Esophagus squamous epithelium (tissue), 5 donors: ENCODE measurements around the gene OCRL. TPM values are rescaled to one million over a fixed set of nuclear protein-coding genes. Genes with fewer than 3 reads are reported as not detected.

Experiments
- DNase-seq: peaks from one replicate; lab custom pipeline; 2025; lab: John Stamatoyannopoulos, UW
- H3K27ac ChIP-seq, 4 donors: fragments of 200-600 bp; sonication (generic); one replicate each; pipeline ENCODE4 v1.5.1; 2016 to 2019; ENCODE audit warnings: mild to moderate bottlenecking in 1 of 4
- H3K27me3 ChIP-seq, 4 donors: fragments of 200-600 bp; sonication (generic); 1 replicate in 3 of 4; 2 replicates in 1 of 4; pipeline versions ENCODE4 v1.5.1 to v1.6.0; 2017 to 2021; ENCODE audit warnings: antibody characterized with exemption in 1 of 4
- H3K36me3 ChIP-seq, 3 donors: fragments of 200-600 bp; sonication (generic); one replicate each; pipeline ENCODE4 v1.5.1; 2016 to 2019
- H3K4me1 ChIP-seq, 3 donors: fragments of 200-600 bp; sonication (generic); one replicate each; pipeline ENCODE4 v1.5.1; 2017 to 2019
- H3K4me3 ChIP-seq, 4 donors: fragments of 200-600 bp; sonication (generic); 1 replicate in 3 of 4; 2 replicates in 1 of 4; pipeline ENCODE4 v1.5.1; 2016 to 2019; ENCODE audit warnings: mild to moderate bottlenecking in 2 of 4, moderate library complexity in 1 of 4
- H3K9me3 ChIP-seq, 3 donors: fragments of 200-600 bp; sonication (generic); one replicate each; pipeline ENCODE4 v1.5.1; 2016 to 2019
- POLR2A ChIP-seq, 4 donors: fragments of 450-650 bp; IDR thresholded peaks; one replicate each; pipeline ENCODE4 v1.6.1; 2017; ENCODE audit warnings: antibody characterized with exemption in 4 of 4, mild to moderate bottlenecking in 4 of 4, moderate library complexity in 3 of 4
- WGBS, 2 donors: methylation state at CpG; one replicate each; pipeline ENCODE4 v1.1.5; 2018; 5-methylcytosine and 5-hydroxymethylcytosine counted together
- intact Hi-C: fragments of 100-400 bp; cut with DNase I; formaldehyde crosslinking; loops from one replicate; pipeline ENCODE4 v1.15.0; 2022
- small RNA-seq, 4 donors: library from RNA; depleted of rRNA; stranded (forward); fragments of <200 nt; gene quantifications; one replicate each; pipeline ENCODE3, GENCODE V24; 2016
- total RNA-seq, 4 donors: library from RNA; depleted of rRNA; stranded (reverse); fragments of >200 nt; gene quantifications; one replicate each; pipeline ENCODE4 v1.1.0, GENCODE V29; 2016
- TF ChIP-seq, protein P1 (sequence below), 6 experiments: fragments of 450-650 bp in 4 of 6; fragments of 200-600 bp in 2 of 6; sonication (generic) in 2 of 6; IDR thresholded peaks; one replicate each; pipeline ENCODE4 v1.5.1; 2016 to 2019; ENCODE audit warnings: antibody characterized with exemption in 6 of 6, mild to moderate bottlenecking in 4 of 6, moderate library complexity in 4 of 6
- donor health status: DM: yes; HTN: yes; CAD: no.

Gene OCRL
- total RNA-seq, 4 donors from 2014 or later, result 7.9 to 13.4 (median 10.7) TPM

DNA sequence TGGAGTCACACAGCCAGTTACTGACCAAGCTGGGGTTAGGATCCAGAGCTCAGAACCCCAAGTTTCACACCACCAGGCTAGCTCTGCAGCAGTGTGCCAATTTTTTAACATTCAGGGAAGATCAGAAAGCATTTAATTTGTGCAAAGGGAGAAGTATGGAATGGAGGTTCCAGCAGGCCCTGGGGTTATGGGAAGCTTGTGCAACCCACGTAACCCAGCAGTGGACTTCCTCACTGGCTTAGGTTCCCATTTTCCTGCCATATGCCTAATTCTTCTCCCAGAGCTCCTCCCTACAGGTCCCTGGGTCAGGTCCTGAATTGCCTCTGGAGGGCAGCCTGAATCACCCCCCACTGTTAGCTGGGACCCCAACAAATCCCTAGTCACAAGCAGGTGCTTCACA, 100.7 kb downstream of the OCRL start:
- peaks cover 0 to 17% (median 4%) of the 10 kb centered on the region in 3 donors for H3K4me1 ChIP-seq
- H3K27ac ChIP-seq, result no peak overlapping the region
- no peak for DNase-seq
- no peaks in the 10 kb centered on the region for H3K27me3 ChIP-seq
- no peak overlapping the region for H3K4me3 ChIP-seq
- H3K36me3 ChIP-seq, result no peaks in the 10 kb centered on the region
- H3K9me3 ChIP-seq, result no peaks in the 10 kb centered on the region
- 17 to 80% methylated on average over 1 of the region's 1 CpG for WGBS, 2 donors
- intact Hi-C loops, result no loop called here
- TF ChIP-seq, protein P1, sequence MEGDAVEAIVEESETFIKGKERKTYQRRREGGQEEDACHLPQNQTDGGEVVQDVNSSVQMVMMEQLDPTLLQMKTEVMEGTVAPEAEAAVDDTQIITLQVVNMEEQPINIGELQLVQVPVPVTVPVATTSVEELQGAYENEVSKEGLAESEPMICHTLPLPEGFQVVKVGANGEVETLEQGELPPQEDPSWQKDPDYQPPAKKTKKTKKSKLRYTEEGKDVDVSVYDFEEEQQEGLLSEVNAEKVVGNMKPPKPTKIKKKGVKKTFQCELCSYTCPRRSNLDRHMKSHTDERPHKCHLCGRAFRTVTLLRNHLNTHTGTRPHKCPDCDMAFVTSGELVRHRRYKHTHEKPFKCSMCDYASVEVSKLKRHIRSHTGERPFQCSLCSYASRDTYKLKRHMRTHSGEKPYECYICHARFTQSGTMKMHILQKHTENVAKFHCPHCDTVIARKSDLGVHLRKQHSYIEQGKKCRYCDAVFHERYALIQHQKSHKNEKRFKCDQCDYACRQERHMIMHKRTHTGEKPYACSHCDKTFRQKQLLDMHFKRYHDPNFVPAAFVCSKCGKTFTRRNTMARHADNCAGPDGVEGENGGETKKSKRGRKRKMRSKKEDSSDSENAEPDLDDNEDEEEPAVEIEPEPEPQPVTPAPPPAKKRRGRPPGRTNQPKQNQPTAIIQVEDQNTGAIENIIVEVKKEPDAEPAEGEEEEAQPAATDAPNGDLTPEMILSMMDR (IDR thresholded peaks at IDR 0.05), result no peak
- TF ChIP-seq POLR2A (IDR thresholded peaks at IDR 0.05), result no peak

DNA sequence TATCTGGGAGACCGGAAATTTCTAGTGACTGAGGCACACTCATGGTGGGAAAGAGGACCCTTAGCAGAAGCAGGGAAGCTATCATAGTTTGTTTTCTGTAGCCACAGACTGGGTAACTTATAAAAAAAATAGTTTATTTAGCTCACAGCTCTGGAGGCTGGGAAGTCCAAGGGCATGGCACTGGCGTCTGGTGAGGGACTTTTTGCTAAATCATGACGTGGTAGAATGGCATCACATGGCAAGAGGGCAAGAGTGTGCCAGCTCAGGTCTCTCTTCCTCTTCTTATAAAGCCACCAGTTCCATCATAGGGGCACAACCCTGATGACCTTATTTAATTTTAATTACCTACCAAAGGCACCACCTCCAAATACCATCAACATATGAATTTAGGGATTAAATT, 101.4 kb downstream of the OCRL start:
- H3K36me3 ChIP-seq, result no peaks in the 10 kb centered on the region
- intact Hi-C loops, result no loop called here
- 56 to 63% methylated on average over 2 of the region's 3 CpGs for WGBS, 2 donors

DNA sequence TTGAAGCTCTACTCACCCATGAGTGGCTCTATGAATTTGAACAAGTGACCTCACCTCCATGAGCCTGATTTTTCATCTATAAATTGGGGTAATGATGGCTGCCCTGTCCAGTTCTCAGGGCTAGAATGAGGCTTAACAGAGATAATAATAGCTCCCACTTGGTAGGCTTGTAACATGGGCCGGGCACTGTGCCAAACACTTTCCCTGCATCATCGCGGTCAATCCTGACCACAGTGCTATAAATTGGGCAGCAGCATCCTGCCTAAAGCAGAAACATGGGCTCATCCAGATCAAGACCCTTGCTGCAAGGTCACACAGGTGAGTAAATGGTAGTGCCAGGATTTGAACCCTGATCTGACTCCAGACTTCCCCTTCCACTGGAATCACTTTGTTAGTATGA, 101.9 kb downstream of the OCRL start:
- Histone ChIP-seq H3K27ac (no peak overlapping the region), H3K36me3 (no peaks in the 10 kb centered on the region), H3K4me1 (peaks cover 0 to 5% (median 4%) of the 10 kb centered on the region in 3 donors), H3K27me3 (no peaks in the 10 kb centered on the region), H3K9me3 (no peaks in the 10 kb centered on the region), H3K4me3 (no peak overlapping the region)
- TF ChIP-seq, protein P1 (IDR thresholded peaks at IDR 0.05), result no peak
- no peak for TF ChIP-seq POLR2A (IDR thresholded peaks at IDR 0.05)
- no peak for DNase-seq
- intact Hi-C loops, result no loop called here
- 77% methylated on average over 3 of the region's 3 CpGs; no CpG with 5 or more reads in 1 of the 2 donors for WGBS, 2 donors

More for the DNA sequence above, 101.4 kb downstream of the OCRL start:
- no peak overlapping the region for H3K4me3 ChIP-seq
- peaks cover 0 to 10% (median 4%) of the 10 kb centered on the region in 3 donors for H3K4me1 ChIP-seq
- H3K27me3 ChIP-seq, result no peaks in the 10 kb centered on the region
- no peak for TF ChIP-seq POLR2A (IDR thresholded peaks at IDR 0.05)
- TF ChIP-seq, protein P1 (IDR thresholded peaks at IDR 0.05), result no peak
- DNase-seq, result no peak
- H3K27ac ChIP-seq, result no peak overlapping the region
- no peaks in the 10 kb centered on the region for H3K9me3 ChIP-seq

Small RNA genes within 50 kb of the gene (small RNA-seq; reads per million reads assigned to genes)
- gene RF01169, result 0 reads per million in 4 donors

Other genes starting within 250 kb of the OCRL start
- 10 to 100 TPM in 2 of 4 donors, 1 to 10 TPM in 2; 4.5 to 18.8 (median 11.5) TPM for gene SMARCA1, start 16.8 kb upstream of the OCRL start, total RNA-seq
- under 1 TPM; 0.09 to 0.53 (median 0.44) TPM for gene APLN, start 114.7 kb downstream of the OCRL start, total RNA-seq
- gene XPNPEP2, start 198.7 kb downstream of the OCRL start, total RNA-seq, result 1 to 10 TPM in 2 of 4 donors, under 1 TPM in 1, not detected in 1; 0.88 to 5.7 (median 3.6) TPM
- 1 to 10 TPM; 2.5 to 9.3 (median 4.0) TPM for gene SASH3, start 239.7 kb downstream of the OCRL start, total RNA-seq